HG02852 (cell line): ENCODE data around the gene MAD1L1.

Source experiments
- ATAC-seq: cut with Tn5 transposase; IDR thresholded peaks from one replicate; pipeline ENCODE4 v1.9.1; 2021; ENCODE audit warnings: mild to moderate bottlenecking, moderate library complexity; ENCODE audit not compliant: unreplicated experiment

MAD1L1 gene

DNA sequence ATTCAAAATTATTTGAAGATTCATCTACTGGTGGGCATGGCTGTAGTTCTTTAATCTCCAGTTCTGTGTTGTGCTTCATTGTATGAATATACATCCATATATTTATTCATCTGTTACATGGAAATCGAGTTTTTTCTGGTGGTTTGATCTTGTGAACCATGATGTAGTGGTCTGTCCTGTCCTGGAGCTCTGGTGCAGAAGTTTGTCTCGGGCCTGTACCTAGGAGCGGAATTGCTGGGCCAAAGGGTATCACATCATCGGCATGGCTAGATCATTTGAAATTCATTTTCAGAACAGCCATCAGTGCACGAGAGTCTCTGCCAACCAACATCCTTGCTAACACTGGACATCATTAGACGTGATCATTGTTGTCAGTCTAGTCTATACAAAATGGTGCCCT lies 455.6 kb downstream of the MAD1L1 start:
- ATAC-seq: no peak

DNA sequence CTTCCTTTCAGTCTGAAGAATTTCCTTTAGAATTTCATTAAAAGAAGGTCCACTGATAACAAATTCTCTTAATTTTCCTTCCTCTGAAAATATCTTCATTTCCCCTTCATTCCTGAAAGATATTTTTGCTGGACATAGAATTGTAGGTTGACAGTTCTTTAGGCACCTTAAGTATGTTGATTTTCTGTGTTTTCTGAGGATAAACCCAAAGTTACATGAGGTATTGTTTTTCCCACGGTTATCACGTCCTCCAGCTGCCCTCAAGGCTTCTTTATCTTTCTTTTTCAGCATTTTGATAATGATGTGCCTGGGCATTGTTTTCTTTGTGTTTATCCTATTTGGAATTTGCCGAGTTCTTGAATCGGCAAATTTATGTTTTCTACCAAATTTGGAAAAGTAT lies 457.4 kb downstream of the MAD1L1 start:
- ATAC-seq: no peak

- ATAC-seq: no peak
These were observed 462.4 kb downstream of the MAD1L1 start for GRCh38 chr7:1770331-1770730.

DNA sequence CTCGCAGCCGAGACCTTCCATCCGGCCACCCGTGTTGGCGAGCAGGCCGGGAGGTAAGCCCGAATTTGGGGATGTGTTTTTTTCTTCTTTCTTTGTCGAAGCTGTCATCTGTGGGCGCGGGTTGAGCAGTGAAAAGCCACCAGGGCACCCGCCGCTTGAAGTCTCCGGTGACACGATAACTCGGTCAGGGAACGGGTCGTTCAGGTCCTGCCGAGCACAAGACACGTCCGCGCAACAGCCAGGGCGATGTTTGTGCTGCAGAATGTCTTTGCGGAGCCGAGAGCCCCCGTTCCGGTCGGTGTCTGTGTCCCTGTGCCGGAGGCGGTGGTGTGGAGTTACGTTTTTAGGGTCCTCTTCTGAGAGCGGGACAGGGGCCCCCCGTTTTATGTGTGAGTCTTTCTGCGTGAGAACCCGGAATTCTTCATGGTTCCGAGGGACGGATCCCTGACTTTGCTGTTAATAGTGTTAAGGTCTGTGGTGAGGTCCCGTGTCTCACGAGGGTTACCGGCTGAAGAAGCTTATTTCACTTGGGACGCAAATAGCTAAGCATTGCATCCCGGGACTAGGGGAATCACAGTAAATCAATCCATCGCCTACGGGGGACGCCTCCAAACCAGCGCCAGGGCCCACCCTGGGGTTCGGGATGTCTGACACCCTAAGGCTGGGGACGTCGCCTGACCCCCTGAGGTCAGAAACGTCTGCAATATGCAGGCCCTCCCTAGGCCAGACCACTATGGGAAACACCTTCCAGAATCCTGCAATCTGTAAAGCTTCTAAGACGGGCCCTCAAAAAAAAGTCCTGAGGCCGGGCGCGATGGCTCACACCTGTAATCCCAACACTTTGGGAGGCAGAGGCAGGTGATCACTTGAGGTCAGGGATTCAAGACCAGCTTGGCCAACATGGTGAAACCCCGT lies 463.2 kb downstream of the MAD1L1 start:
- no peak for ATAC-seq

DNA sequence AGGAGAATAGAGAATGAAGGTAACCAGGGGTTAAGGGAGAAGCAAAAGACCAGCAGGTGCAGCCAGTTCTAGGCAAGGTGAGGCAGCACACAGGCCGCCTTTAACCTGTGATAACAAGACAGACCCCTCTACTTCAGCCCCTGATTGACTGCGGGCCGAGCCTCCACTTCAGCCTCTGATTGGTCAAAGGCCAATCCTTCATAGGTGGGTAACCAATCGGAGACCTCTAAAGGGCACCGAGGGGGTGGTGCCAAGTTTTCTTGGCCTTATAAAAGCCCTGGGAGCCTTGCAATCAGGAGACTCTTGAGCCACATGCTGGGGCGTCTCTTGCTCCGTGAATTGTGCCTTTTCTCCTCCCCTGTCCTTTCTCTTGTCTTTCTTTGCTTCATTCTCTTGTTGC lies 463.9 kb downstream of the MAD1L1 start:
- no peak for ATAC-seq

DNA sequence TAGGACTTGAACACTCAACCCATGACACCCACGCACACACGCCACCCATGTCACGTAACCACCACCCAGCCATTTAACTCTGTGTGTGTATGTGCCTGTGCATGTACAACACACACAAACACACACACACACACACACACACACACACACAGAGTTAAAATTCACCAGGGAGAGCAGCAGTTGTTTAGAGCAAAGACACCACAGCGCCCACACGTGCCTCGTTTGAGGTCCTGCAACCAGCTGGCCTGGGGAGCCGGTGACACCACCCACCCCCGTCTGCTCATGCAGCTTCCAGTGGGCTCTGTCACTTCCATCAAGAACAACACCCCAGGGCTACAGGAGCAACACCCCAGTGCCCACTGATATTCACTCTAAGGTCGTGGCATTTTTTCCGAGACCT lies 465.2 kb downstream of the MAD1L1 start:
- no peak for ATAC-seq
